ENCODE data around the gene ZNF225.
"Not testable (repeated sequence)": the region's sequence is repeated elsewhere in the genome, so short reads cannot be mapped to it uniquely, and the experiment has no call there.

ZNF225 gene

GRCh38 chr19:44092108-44092507 is 21.1 kb upstream of the ZNF225 start:
- DNase-seq (ENCODE audit: extremely low read depth, low read depth): no peak
- no peak for TF ChIP-seq CTCF (IDR thresholded peaks at IDR 0.05; ENCODE audit: low read depth, low read length)

GRCh38 chr19:44093931-44094765 is 19.1 kb upstream of the ZNF225 start, which contains the start of gene ZNF224:
Gene ZNF224, plus strand, starts transcription at chr19:44094361. Its CDS starts 3,513 bp downstream, at chr19:44097874.
- TF ChIP-seq CTCF (IDR thresholded peaks at IDR 0.05; ENCODE audit: low read depth, low read length): no peak

GRCh38 chr19:44107751-44108150 is 5.4 kb upstream of the ZNF225 start:
- TF ChIP-seq CTCF (IDR thresholded peaks at IDR 0.05; ENCODE audit: low read depth, low read length): no peak
- no peak for DNase-seq (ENCODE audit: extremely low read depth, low read depth)

More at GRCh38 chr19:44093931-44094765, 19.1 kb upstream of the ZNF225 start, which contains the start of gene ZNF224:
- DNase-seq (ENCODE audit: extremely low read depth, low read depth): peak; percentile 61

GRCh38 chr19:44109458-44109857 is 3.7 kb upstream of the ZNF225 start:
- TF ChIP-seq CTCF (IDR thresholded peaks at IDR 0.05; ENCODE audit: low read depth, low read length): no peak
- DNase-seq (ENCODE audit: extremely low read depth, low read depth): no peak

- no peak for TF ChIP-seq CTCF (IDR thresholded peaks at IDR 0.05; ENCODE audit: low read depth, low read length)
- peak; percentile 59 for DNase-seq (ENCODE audit: extremely low read depth, low read depth)
Measured at GRCh38 chr19:44111910-44112463, 1.2 kb upstream of the ZNF225 start.

- no peak for DNase-seq (ENCODE audit: extremely low read depth, low read depth)
- no peak; the same call in 1 of the 2 replicates for TF ChIP-seq CTCF (IDR thresholded peaks at IDR 0.05; ENCODE audit: low read depth, low read length)
Measured at GRCh38 chr19:44112802-44113137, 429 bp upstream of the ZNF225 start.

GRCh38 chr19:44113784-44114390 is 688 bp downstream of the ZNF225 start:
- no peak for TF ChIP-seq CTCF (IDR thresholded peaks at IDR 0.05; ENCODE audit: low read depth, low read length)
- no peak for DNase-seq (ENCODE audit: extremely low read depth, low read depth)

GRCh38 chr19:44121162-44121561 is 8.0 kb downstream of the ZNF225 start:
- not testable (repeated sequence) for DNase-seq (ENCODE audit: extremely low read depth, low read depth)
